NT2/D1 (cell line): ENCODE results near the gene DISP2.

Experiments used
- DNase-seq: peaks from one replicate; pipeline ENCODE4 v3.0.0-alpha.2; 2011; ENCODE audit warnings: low read depth, low spot score
- H3K27me3 ChIP-seq: 2 replicates; pipeline ENCODE4 v1.6.0; 2011; ENCODE audit warnings: mild to moderate bottlenecking; ENCODE audit not compliant: insufficient read length, insufficient read depth
- H3K36me3 ChIP-seq: 2 replicates; pipeline ENCODE4 v1.6.1; 2011; ENCODE audit warnings: mild to moderate bottlenecking, low read length, mixed read lengths; ENCODE audit not compliant: insufficient read depth, insufficient read length
- H3K4me1 ChIP-seq: 2 replicates; pipeline ENCODE4 v1.5.1; 2011; ENCODE audit not compliant: insufficient read depth, insufficient read length
- H3K4me3 ChIP-seq: 2 replicates; pipeline ENCODE4 v1.5.1; 2011; ENCODE audit warnings: low read depth; ENCODE audit not compliant: insufficient read length
- H3K9ac ChIP-seq: 2 replicates; pipeline ENCODE4 v1.6.0; 2011; ENCODE audit warnings: low read depth; ENCODE audit not compliant: insufficient read length
- H3K9me3 ChIP-seq: 2 replicates; pipeline ENCODE4 v1.5.1; 2011; ENCODE audit warnings: mild to moderate bottlenecking, low read length; ENCODE audit not compliant: insufficient read depth
- SUZ12 ChIP-seq: IDR thresholded peaks from 2 replicates; pipeline ENCODE4 v1.6.1; 2011; ENCODE audit not compliant: insufficient read length, insufficient read depth; ENCODE audit errors: extremely low read depth
- YY1 ChIP-seq: IDR thresholded peaks from 2 replicates; pipeline ENCODE4 v1.6.1; 2011; ENCODE audit not compliant: insufficient read length, insufficient read depth
- ZNF274 ChIP-seq: IDR thresholded peaks from 2 replicates; pipeline ENCODE4 v1.6.1; 2011; ENCODE audit warnings: mild to moderate bottlenecking, low read depth, low read length

Gene DISP2

GRCh38 chr15:40379853-40380252 is 21.8 kb downstream of the DISP2 start:
- Histone ChIP-seq H3K9me3 (no peaks in the 10 kb centered on the region), H3K27me3 (no peaks in the 10 kb centered on the region), H3K9ac (no peak overlapping the region), H3K36me3 (peaks cover 6% of the 10 kb centered on the region), H3K4me3 (no peak overlapping the region), H3K4me1 (peaks cover 3% of the 10 kb centered on the region)
- no peak for TF ChIP-seq ZNF274
- no peak for TF ChIP-seq YY1
- TF ChIP-seq SUZ12, result no peak
- no peak for DNase-seq

- peaks cover 3% of the 10 kb centered on the region for H3K4me1 ChIP-seq
- H3K9ac ChIP-seq, result no peak overlapping the region
- peaks cover 11% of the 10 kb centered on the region for H3K36me3 ChIP-seq
- no peak overlapping the region for H3K4me3 ChIP-seq
- no peaks in the 10 kb centered on the region for H3K9me3 ChIP-seq
- TF ChIP-seq YY1, result no peak
- no peak for TF ChIP-seq ZNF274
- TF ChIP-seq SUZ12, result no peak
- no peak for DNase-seq
- no peaks in the 10 kb centered on the region for H3K27me3 ChIP-seq
Measured at GRCh38 chr15:40380636-40381035, 22.6 kb downstream of the DISP2 start.

GRCh38 chr15:40381818-40382529 is 24.0 kb downstream of the DISP2 start:
- no peak overlapping the region for H3K4me3 ChIP-seq
- H3K4me1 ChIP-seq, result peaks cover 3% of the 10 kb centered on the region
- no peaks in the 10 kb centered on the region for H3K27me3 ChIP-seq
- no peak for TF ChIP-seq YY1
- no peak for TF ChIP-seq SUZ12
- TF ChIP-seq ZNF274, result no peak
- no peak overlapping the region for H3K9ac ChIP-seq
- no peaks in the 10 kb centered on the region for H3K9me3 ChIP-seq
- no peak for DNase-seq
- peaks cover 23% of the 10 kb centered on the region for H3K36me3 ChIP-seq

GRCh38 chr15:40382580-40383456 is 24.8 kb downstream of the DISP2 start, which contains the start of gene KNSTRN:
TSS of gene KNSTRN (plus strand) at chr15:40382721. CDS start at chr15:40382836, 115 bp downstream.
- H3K9me3 ChIP-seq, result no peaks in the 10 kb centered on the region
- peaks cover 3% of the 10 kb centered on the region for H3K4me1 ChIP-seq
- H3K27me3 ChIP-seq, result no peaks in the 10 kb centered on the region
- peak; percentile 77 for DNase-seq
- TF ChIP-seq YY1 (peak; percentile 98), ZNF274 (no peak)
- H3K9ac ChIP-seq, result peak within 1 kb of the TSS; percentile 83
- H3K36me3 ChIP-seq, result peaks cover 31% of the 10 kb centered on the region
- H3K4me3 ChIP-seq, result peak within 1 kb of the TSS; percentile 77

- H3K4me1 ChIP-seq, result no peaks in the 10 kb centered on the region
- H3K9me3 ChIP-seq, result no peaks in the 10 kb centered on the region
- peaks cover 57% of the 10 kb centered on the region for H3K36me3 ChIP-seq
- H3K4me3 ChIP-seq, result no peak overlapping the region
- TF ChIP-seq YY1 (no peak), SUZ12 (no peak), ZNF274 (no peak)
- no peaks in the 10 kb centered on the region for H3K27me3 ChIP-seq
- no peak for DNase-seq
- H3K9ac ChIP-seq, result no peak overlapping the region
Measured at GRCh38 chr15:40386480-40386879, 28.5 kb downstream of the DISP2 start.

- Histone ChIP-seq H3K36me3 (peaks cover 79% of the 10 kb centered on the region), H3K4me3 (no peak overlapping the region), H3K9ac (no peak overlapping the region), H3K9me3 (no peaks in the 10 kb centered on the region), H3K27me3 (no peaks in the 10 kb centered on the region), H3K4me1 (no peaks in the 10 kb centered on the region)
- DNase-seq, result no peak
- TF ChIP-seq ZNF274 (no peak), SUZ12 (no peak), YY1 (no peak)
Measured at GRCh38 chr15:40388941-40389823, 31.2 kb downstream of the DISP2 start.
